Measurements from ENCODE around the gene ACAP1.

Gene ACAP1

DNA sequence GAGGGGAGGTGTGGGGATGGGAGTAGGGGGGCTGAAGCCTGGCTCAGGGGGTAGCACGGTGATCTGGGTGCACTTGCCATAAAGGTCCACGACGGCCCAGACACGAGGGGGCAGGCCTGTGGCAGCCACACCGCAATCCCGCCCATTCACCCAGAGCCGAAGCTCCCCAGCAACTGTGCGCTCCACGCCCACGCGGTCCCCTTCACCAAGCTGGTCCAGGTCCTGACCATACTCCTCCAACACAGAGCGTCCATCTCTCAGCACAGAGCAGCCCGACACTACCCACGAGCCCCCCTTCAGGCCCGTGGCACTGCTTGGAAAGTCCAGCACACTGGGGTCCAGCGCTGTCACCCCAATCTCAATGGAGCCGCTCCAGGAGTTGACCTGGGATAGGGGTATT, 8.8 kb upstream of the ACAP1 start:
- ChIA-PET POLR2A (ENCODE audit: low non-redundant PET) (interaction anchor here (0.6 kb wide), 1 partner anchor 23 kb away, joined by 7 read pairs; no protein-coding TSS in a partner anchor), CTCF (no interaction called here)
- TF ChIP-seq, protein P1, sequence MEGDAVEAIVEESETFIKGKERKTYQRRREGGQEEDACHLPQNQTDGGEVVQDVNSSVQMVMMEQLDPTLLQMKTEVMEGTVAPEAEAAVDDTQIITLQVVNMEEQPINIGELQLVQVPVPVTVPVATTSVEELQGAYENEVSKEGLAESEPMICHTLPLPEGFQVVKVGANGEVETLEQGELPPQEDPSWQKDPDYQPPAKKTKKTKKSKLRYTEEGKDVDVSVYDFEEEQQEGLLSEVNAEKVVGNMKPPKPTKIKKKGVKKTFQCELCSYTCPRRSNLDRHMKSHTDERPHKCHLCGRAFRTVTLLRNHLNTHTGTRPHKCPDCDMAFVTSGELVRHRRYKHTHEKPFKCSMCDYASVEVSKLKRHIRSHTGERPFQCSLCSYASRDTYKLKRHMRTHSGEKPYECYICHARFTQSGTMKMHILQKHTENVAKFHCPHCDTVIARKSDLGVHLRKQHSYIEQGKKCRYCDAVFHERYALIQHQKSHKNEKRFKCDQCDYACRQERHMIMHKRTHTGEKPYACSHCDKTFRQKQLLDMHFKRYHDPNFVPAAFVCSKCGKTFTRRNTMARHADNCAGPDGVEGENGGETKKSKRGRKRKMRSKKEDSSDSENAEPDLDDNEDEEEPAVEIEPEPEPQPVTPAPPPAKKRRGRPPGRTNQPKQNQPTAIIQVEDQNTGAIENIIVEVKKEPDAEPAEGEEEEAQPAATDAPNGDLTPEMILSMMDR (conservative IDR thresholded peaks at IDR 0.05; ENCODE audit: low read depth), result no peak
- no peak for DNase-seq (ENCODE audit: low spot score)
- peak overlapping the region; percentile 25 for H3K27ac ChIP-seq

DNA sequence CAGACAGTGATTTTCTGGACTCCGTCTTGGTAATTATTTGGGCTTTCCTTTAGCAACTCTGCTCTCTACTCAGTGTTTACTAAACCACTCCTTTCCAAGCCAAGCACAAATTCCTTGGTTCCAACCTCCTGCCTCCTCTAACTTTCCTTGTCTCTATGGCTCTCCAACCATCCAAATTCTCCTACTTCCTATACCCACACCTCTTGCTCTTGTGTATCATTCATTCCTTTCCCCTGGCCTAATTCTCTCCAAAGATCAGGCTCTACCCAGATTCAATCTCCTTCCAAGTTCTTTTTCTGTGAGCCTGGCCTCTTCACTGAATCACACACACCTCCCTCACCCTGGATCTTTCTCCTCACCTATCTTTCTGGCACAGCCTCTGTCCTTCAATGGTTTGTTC, 8.3 kb upstream of the ACAP1 start:
- peak overlapping the region; percentile 93 for H3K27ac ChIP-seq

DNA sequence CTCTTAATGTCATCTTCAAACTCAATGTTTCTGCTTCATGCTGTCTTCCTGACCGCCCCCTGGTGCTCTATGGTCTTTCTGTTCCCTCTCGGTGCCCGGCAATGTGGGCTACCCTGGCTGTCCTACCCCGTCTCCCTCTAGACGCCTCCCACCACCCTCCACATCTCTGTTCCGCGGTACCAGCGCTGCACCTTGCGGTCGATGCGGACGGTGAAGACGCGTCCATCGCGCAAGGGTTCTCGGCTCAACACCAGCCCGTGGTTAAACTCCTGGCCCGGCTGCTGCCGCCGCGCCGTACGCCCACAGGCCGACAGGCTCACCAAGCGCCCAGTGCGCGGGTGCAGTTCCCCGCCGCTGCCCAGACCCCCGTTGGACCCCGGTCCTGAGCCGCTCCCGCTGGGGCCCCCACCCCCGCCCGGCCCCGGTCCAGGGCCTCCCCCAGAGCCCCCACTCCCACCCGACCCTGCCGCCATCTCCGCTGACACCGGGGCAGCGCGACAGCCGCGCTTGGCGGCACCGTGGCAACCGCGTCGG, 7.4 kb upstream of the ACAP1 start, which contains the start of gene NEURL4:
Gene NEURL4 (minus strand): TSS at position 496 of the 534 bp plus-strand sequence. CDS start 23 bp downstream, at position 473.
- DNase-seq (ENCODE audit: low spot score), result peak; percentile 34
- TF ChIP-seq, protein P1 (conservative IDR thresholded peaks at IDR 0.05; ENCODE audit: low read depth), result no peak
- ChIA-PET CTCF (interaction anchor here (0.9 to 1.0 kb wide), 2 partner anchors 12 to 15 kb away, joined by 3 to 6 read pairs; no protein-coding TSS in a partner anchor), POLR2A (ENCODE audit: low non-redundant PET) (interaction anchor here (0.9 to 1.3 kb wide), 3 partner anchors 21 to 85 kb away, joined by 3 to 5 read pairs (median 3); no protein-coding TSS in a partner anchor)
- peak within 1 kb of the TSS; percentile 93 for H3K27ac ChIP-seq

More for the DNA sequence above, 8.3 kb upstream of the ACAP1 start:
- TF ChIP-seq, protein P1 (conservative IDR thresholded peaks at IDR 0.05; ENCODE audit: low read depth), result no peak
- ChIA-PET POLR2A (ENCODE audit: low non-redundant PET) (no interaction called here), CTCF (no interaction called here)
- DNase-seq (ENCODE audit: low spot score), result no peak

DNA sequence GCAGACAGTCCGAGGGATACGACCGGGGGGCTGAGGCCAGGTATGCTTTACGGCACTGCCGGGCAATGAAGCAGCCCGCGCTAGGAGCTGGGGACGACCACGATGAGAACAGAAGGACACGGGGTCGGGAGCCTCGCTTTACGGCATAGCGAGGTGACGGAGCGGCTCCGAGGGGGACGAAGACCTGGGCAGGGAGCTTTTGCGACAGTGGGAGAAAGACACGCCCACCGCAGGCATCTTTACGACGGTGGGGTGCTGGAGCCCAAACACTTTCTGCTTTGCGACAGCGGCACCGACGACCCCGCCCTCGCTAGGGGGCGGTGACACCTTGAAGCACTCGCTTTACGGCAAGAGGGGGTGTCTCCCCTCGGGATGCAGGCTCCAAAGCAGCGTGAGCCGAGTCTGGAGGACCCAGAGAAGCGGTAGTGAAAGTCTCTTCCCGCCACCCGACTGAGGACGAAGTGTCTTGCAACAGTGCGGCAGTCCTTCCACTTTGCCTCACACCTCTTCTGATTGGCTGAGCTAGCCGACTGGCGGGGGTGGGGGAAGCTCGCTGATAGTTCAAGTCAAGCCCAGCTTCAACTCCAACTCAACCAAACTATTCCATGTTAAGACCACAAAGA, 6.8 kb upstream of the ACAP1 start:
- H3K27ac ChIP-seq, result peak overlapping the region; percentile 93
- TF ChIP-seq, protein P1 (conservative IDR thresholded peaks at IDR 0.05; ENCODE audit: low read depth), result no peak
- ChIA-PET CTCF (interaction anchor here (0.9 to 1.0 kb wide), 3 partner anchors 12 to 19 kb away, joined by 3 to 6 read pairs (median 3); no protein-coding TSS in a partner anchor), POLR2A (ENCODE audit: low non-redundant PET) (interaction anchor here (0.7 to 1.3 kb wide), 5 partner anchors 21 to 633 kb away, joined by 3 to 5 read pairs (median 3); no protein-coding TSS in a partner anchor)
- peak; percentile 98 for DNase-seq (ENCODE audit: low spot score)

DNA sequence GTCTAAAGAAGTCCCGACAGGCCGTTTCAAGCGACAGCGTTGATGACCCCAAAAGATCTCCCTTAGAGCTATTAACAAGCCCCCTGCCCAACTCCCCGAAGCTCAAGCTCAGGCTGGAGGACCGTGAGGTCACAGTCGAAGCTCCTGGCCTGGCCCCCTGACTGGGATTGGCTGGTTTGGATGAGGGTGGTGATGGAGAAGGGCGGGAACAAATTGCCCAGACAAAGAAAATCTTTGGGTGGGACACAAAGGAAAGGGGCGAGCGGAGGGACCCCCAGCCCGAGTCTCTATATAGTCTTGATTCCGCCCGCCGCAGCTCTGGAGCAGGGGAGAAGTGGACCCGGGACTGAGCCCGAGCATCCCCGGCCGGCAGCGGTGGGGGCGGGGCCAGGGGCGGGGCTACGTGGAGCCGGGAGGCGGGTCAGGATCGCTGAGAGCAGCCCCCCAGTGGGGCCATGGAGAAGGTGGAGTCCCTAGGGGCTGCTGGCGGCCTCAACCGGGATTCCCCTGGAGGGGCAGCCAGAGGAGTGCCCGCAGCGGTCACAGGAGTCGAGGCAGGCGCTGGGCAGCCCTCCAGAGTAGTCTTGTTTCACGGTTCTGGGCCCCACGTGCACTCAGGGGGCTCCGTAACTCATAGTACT, 6.2 kb upstream of the ACAP1 start:
- CTCF ChIA-PET, result interaction anchor here (0.7 to 1.0 kb wide), 4 partner anchors 13 to 18 kb away, joined by 3 to 6 read pairs (median 3); no protein-coding TSS in a partner anchor
- TF ChIP-seq, protein P1 (conservative IDR thresholded peaks at IDR 0.05; ENCODE audit: low read depth), result no peak
- H3K27ac ChIP-seq, result peak overlapping the region; percentile 93
- POLR2A ChIA-PET (ENCODE audit: low non-redundant PET), result interaction anchor here (0.5 to 1.3 kb wide), 5 partner anchors 20 to 633 kb away, joined by 3 to 5 read pairs (median 3); no protein-coding TSS in a partner anchor
- peak; percentile 94 for DNase-seq (ENCODE audit: low spot score)

DNA sequence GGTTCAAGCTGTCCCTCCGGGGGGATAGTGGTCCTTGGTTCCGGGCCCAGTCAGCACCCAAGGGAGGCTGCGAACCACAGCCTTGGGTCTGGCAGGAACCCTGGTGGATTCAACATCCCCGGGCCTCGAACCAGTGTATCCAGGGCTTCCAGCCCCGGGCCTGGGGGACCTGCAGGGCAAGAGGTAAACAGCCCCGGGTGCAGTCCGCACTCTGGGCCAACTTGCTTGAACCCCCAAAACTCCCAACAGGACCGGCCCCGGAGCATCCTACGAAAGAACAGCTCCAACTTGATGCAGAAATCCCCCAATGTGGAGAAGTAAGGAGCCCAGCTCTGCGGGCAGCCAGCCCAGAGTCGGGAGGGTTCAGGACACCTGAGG, 5.7 kb upstream of the ACAP1 start:
- no peak for DNase-seq (ENCODE audit: low spot score)
- POLR2A ChIA-PET (ENCODE audit: low non-redundant PET), result interaction anchor here (0.6 kb wide), 1 partner anchor 10 kb away, joined by 3 read pairs; no protein-coding TSS in a partner anchor
- TF ChIP-seq, protein P1 (conservative IDR thresholded peaks at IDR 0.05; ENCODE audit: low read depth), result no peak
- CTCF ChIA-PET, result interaction anchor here (0.7 kb wide), 1 partner anchor 17 kb away, joined by 3 read pairs; no protein-coding TSS in a partner anchor
- peak overlapping the region; percentile 93 for H3K27ac ChIP-seq
